NT2/D1 (cell line): ENCODE results near the gene GARIN6.
"Not testable (repeated sequence)": the region's sequence is repeated elsewhere in the genome, so short reads cannot be mapped to it uniquely, and the experiment has no call there.

ENCODE experiments used
- DNase-seq: peaks from one replicate; pipeline ENCODE4 v3.0.0-alpha.2; 2011; ENCODE audit warnings: low read depth, low spot score
- H3K27me3 ChIP-seq: 2 replicates; pipeline ENCODE4 v1.6.0; 2011; ENCODE audit warnings: mild to moderate bottlenecking; ENCODE audit not compliant: insufficient read length, insufficient read depth
- H3K36me3 ChIP-seq: 2 replicates; pipeline ENCODE4 v1.6.1; 2011; ENCODE audit warnings: mild to moderate bottlenecking, low read length, mixed read lengths; ENCODE audit not compliant: insufficient read depth, insufficient read length
- H3K4me1 ChIP-seq: 2 replicates; pipeline ENCODE4 v1.5.1; 2011; ENCODE audit not compliant: insufficient read depth, insufficient read length
- H3K4me3 ChIP-seq: 2 replicates; pipeline ENCODE4 v1.5.1; 2011; ENCODE audit warnings: low read depth; ENCODE audit not compliant: insufficient read length
- H3K9ac ChIP-seq: 2 replicates; pipeline ENCODE4 v1.6.0; 2011; ENCODE audit warnings: low read depth; ENCODE audit not compliant: insufficient read length
- H3K9me3 ChIP-seq: 2 replicates; pipeline ENCODE4 v1.5.1; 2011; ENCODE audit warnings: mild to moderate bottlenecking, low read length; ENCODE audit not compliant: insufficient read depth
- SUZ12 ChIP-seq: IDR thresholded peaks from 2 replicates; pipeline ENCODE4 v1.6.1; 2011; ENCODE audit not compliant: insufficient read length, insufficient read depth; ENCODE audit errors: extremely low read depth
- YY1 ChIP-seq: IDR thresholded peaks from 2 replicates; pipeline ENCODE4 v1.6.1; 2011; ENCODE audit not compliant: insufficient read length, insufficient read depth
- ZNF274 ChIP-seq: IDR thresholded peaks from 2 replicates; pipeline ENCODE4 v1.6.1; 2011; ENCODE audit warnings: mild to moderate bottlenecking, low read depth, low read length

Gene GARIN6

GRCh38 chr12:99619389-99620158 lies 28.0 kb upstream of the GARIN6 start:
- Histone ChIP-seq H3K4me3 (no peak overlapping the region), H3K9ac (no peak overlapping the region), H3K27me3 (no peaks in the 10 kb centered on the region), H3K4me1 (peaks cover 2% of the 10 kb centered on the region), H3K9me3 (peaks cover 22% of the 10 kb centered on the region), H3K36me3 (no peaks in the 10 kb centered on the region)
- no peak for TF ChIP-seq YY1
- no peak for TF ChIP-seq SUZ12
- no peak for TF ChIP-seq ZNF274
- DNase-seq: peak; percentile 43

GRCh38 chr12:99620159-99620479 lies 27.4 kb upstream of the GARIN6 start:
- H3K9me3 ChIP-seq: peaks cover 22% of the 10 kb centered on the region

GRCh38 chr12:99624591-99624990 lies 23.0 kb upstream of the GARIN6 start:
- not testable (repeated sequence) for H3K36me3 ChIP-seq, H3K27me3 ChIP-seq, DNase-seq, H3K4me1 ChIP-seq, H3K9me3 ChIP-seq, H3K9ac ChIP-seq, H3K4me3 ChIP-seq

More at GRCh38 chr12:99620159-99620479, 27.4 kb upstream of the GARIN6 start:
- no peaks in the 10 kb centered on the region for H3K27me3 ChIP-seq
- TF ChIP-seq ZNF274: no peak
- no peak for TF ChIP-seq YY1
- TF ChIP-seq SUZ12: no peak
- no peak overlapping the region for H3K4me3 ChIP-seq
- no peaks in the 10 kb centered on the region for H3K36me3 ChIP-seq
- H3K9ac ChIP-seq: no peak overlapping the region
- peaks cover 2% of the 10 kb centered on the region for H3K4me1 ChIP-seq
- no peak for DNase-seq

- Histone ChIP-seq H3K9ac (no peak overlapping the region), H3K4me1 (no peaks in the 10 kb centered on the region), H3K36me3 (no peaks in the 10 kb centered on the region), H3K27me3 (no peaks in the 10 kb centered on the region), H3K9me3 (no peaks in the 10 kb centered on the region), H3K4me3 (no peak overlapping the region)
- no peak for DNase-seq
- TF ChIP-seq ZNF274 (no peak), SUZ12 (no peak), YY1 (no peak)
Observed at GRCh38 chr12:99627459-99627858, 20.1 kb upstream of the GARIN6 start.

- H3K9me3 ChIP-seq: no peaks in the 10 kb centered on the region
- no peak overlapping the region for H3K9ac ChIP-seq
- TF ChIP-seq YY1 (no peak), SUZ12 (no peak), ZNF274 (no peak)
- H3K27me3 ChIP-seq: no peaks in the 10 kb centered on the region
- H3K4me1 ChIP-seq: no peaks in the 10 kb centered on the region
- H3K36me3 ChIP-seq: no peaks in the 10 kb centered on the region
- no peak overlapping the region for H3K4me3 ChIP-seq
- no peak for DNase-seq
Observed at GRCh38 chr12:99644629-99645028, 2.9 kb upstream of the GARIN6 start.

GRCh38 chr12:99648183-99648582 lies 630 bp downstream of the GARIN6 start:
- Histone ChIP-seq H3K27me3 (no peaks in the 10 kb centered on the region), H3K9ac (no peak overlapping the region), H3K4me3 (no peak overlapping the region), H3K9me3 (no peaks in the 10 kb centered on the region), H3K4me1 (no peaks in the 10 kb centered on the region), H3K36me3 (no peaks in the 10 kb centered on the region)
- TF ChIP-seq ZNF274: no peak
- TF ChIP-seq YY1: no peak
- TF ChIP-seq SUZ12: no peak
- no peak for DNase-seq

GRCh38 chr12:99649551-99649950 lies 2.0 kb downstream of the GARIN6 start:
- Histone ChIP-seq H3K4me3 (no peak overlapping the region), H3K9me3 (no peaks in the 10 kb centered on the region), H3K4me1 (no peaks in the 10 kb centered on the region), H3K27me3 (no peaks in the 10 kb centered on the region), H3K36me3 (no peaks in the 10 kb centered on the region), H3K9ac (no peak overlapping the region)
- TF ChIP-seq SUZ12 (no peak), YY1 (no peak), ZNF274 (no peak)
- no peak for DNase-seq
